GM19463 (cell line): Measurements from ENCODE around the gene TFF1.

Experiments
- ATAC-seq: cut with Tn5 transposase; IDR thresholded peaks from one replicate; pipeline ENCODE4 v1.9.1; 2021; ENCODE audit warnings: mild to moderate bottlenecking, moderate library complexity; ENCODE audit not compliant: unreplicated experiment

TFF1 gene

DNA sequence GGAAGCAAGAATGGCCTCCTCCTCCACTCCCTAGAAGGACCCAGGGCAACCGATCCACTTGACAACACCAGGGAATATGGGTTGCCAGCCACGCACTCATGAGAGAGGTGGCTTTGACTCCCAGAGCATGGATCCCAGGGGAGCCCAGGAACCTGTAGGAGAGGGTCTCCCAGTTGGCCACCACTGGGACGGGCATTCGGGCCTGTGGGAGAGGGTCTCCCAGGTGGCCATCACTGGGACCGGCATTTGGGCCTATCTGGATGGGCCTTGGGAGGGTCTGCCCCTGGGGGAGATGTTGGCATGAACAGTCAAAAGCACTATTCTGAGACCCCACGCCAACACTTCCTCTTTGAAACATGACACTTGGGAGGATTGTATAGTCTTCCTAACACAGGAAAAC lies 565 bp downstream of the TFF1 start:
- no peak for ATAC-seq

- ATAC-seq = no peak
Observed at GRCh38 chr21:42364304-42364865, 1.9 kb downstream of the TFF1 start.

DNA sequence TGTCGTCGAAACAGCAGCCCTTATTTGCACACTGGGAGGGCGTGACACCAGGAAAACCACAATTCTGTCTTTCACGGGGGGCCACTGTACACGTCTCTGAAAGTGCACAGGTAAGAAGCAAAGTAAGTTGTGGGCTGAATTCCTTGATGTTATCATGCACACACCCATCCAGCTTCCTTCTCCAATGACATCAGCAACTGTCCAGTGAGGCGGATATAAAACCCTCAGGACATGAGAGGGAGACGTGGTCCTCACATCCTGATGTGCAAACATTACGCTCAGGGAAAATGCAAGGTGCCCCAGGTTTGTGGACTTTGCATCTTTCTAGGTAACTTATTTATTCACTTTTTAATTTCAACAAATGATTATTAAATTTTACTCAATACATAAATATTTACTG lies 3.0 kb downstream of the TFF1 start:
- ATAC-seq = no peak

GRCh38 chr21:42362700-42363099 lies 3.6 kb downstream of the TFF1 start:
- ATAC-seq = no peak

DNA sequence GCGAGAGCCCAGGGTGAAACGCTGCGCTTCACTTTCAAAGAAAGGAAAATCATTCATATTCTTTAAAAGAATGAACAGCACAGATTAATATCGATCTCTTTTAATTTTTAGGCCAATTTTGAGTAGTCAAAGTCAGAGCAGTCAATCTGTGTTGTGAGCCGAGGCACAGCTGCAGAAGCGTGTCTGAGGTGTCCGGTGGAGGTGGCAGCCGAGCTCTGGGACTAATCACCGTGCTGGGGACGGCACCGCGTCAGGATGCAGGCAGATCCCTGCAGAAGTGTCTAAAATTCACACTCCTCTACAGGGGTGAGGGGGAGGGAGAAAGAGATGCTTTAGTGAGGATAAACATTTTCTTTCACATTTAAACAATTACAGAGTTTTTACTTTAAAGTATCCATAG lies 4.1 kb downstream of the TFF1 start:
- no peak for ATAC-seq

DNA sequence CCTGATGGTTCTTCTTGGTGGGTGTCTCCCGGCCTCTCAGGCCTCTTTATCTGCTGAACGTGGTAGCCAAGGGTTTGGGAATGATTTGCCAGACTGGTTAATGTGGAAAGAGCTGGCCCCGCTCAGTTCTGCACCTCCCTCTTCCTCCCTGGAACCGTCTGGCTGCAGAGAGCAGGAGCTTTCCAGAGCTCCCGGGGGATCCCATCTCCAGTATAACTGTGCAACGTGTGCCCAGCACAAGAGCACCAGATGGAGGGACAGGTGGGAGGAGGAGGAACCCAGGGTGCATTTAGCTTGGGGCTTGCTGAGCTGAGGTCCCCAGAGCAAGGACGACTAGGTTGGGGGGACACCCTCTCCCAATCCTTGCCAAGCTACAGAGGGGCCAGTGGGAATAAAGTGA lies 5.0 kb downstream of the TFF1 start:
- no peak for ATAC-seq

GRCh38 chr21:42360317-42360716 lies 6.0 kb downstream of the TFF1 start:
- no peak for ATAC-seq

GRCh38 chr21:42358937-42359336 lies 7.4 kb downstream of the TFF1 start:
- ATAC-seq = no peak

DNA sequence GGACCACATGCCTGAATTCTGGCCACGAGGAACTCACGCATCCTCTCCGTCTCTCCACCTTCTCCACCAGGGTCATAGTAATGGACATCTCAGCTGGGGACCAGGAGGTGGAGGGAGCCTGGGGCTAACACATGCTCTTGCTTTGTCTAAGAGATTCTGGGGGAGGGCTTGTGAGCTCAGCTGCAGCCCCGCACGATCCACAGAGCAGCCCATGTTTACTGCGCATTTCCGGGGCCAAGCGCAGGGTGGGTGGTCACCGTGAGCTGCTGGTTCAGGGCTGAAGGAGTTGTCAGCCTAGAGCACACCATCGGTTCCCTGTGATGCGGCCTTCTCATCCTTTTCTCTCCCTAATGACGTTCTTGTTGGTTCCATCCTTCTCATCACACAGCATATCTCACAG lies 8.1 kb downstream of the TFF1 start:
- ATAC-seq = no peak

DNA sequence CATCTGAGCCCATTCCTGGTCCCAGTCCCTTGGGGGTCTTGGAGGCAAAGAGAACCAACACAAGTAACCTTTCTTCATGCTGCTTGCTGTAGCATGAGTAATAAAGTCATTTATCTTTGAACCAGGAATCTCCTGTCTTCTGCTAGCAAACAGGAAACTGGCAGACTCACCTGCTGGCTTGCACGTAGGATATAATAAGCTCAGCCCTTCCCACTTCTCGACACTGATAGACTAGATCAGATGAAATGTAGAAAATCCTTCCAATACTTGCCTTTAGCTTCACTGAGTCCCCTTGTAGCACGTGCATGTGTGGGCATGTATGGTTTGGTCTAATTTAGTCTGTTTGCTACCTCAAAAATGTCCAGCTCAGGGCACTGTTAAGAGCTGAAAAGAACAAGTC lies 9.0 kb downstream of the TFF1 start:
- no peak for ATAC-seq

GRCh38 chr21:42356650-42357049 lies 9.7 kb downstream of the TFF1 start:
- ATAC-seq = no peak

- no peak for ATAC-seq
Observed at GRCh38 chr21:42356046-42356445, 10.3 kb downstream of the TFF1 start.

GRCh38 chr21:42353623-42354022 lies 12.7 kb downstream of the TFF1 start:
- no peak for ATAC-seq

DNA sequence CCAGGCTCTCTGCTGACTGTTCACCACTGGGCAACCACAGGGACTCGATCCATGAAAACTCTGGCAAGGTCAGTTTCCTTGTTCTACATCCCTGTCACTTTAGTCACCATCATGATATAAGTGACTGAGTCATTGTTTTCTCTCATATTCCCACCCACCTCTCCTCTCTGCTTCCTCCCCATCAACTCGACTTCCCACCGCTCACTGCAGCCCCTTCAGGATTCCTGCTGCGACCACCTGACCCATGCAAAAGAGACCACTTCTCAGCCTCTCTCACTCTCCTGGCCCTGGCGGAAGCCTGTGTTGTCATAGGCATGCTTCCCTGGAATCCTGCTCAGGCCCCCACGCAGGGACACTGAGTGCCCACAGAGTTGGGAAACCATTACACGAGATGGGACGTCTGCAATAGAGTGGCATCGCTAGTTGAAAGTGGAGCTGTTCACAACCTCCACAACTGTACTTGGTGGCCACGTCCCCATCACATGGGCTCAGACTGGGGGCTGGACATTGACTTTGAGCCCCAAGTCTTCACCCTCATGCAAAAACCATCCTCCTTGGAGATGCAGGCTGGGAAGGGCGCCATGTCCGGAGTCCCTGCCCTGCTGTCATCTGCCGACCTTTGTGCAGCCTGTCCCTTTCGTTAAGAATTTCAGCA lies 13.8 kb downstream of the TFF1 start:
- no peak for ATAC-seq

GRCh38 chr21:42351626-42352440 lies 14.5 kb downstream of the TFF1 start:
- no peak for ATAC-seq

DNA sequence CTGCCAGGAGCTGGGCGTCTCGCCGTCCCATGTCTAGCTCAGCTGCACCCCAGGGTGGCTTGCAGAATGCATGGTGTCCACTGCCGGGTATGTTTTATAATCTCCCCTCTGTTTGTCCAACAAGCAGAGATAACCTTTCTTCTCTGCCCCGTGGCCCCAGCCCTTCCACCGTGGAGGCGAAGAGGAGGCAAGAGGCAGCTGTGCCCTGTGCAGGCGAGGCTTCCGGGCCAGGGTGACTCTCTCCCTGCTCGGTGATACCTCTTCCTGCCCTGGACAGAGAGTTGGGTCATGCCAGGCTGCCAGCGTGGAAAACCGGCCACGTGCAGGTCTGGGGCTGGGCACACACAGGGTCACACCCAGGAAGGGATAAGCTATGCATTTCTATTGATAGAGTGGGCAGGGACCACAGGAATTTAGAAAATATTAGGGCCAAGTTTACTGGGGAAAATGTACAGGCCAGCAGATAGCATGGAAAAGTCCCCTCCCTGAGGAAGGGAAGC lies 15.4 kb downstream of the TFF1 start, which contains the start of gene TFF2:
Gene TFF2 (minus strand): TSS at position 68 of the 500 bp plus-strand sequence. CDS start 37 bp downstream, at position 31.
- ATAC-seq = no peak

GRCh38 chr21:42350318-42350910 lies 15.9 kb downstream of the TFF1 start:
- ATAC-seq = no peak

DNA sequence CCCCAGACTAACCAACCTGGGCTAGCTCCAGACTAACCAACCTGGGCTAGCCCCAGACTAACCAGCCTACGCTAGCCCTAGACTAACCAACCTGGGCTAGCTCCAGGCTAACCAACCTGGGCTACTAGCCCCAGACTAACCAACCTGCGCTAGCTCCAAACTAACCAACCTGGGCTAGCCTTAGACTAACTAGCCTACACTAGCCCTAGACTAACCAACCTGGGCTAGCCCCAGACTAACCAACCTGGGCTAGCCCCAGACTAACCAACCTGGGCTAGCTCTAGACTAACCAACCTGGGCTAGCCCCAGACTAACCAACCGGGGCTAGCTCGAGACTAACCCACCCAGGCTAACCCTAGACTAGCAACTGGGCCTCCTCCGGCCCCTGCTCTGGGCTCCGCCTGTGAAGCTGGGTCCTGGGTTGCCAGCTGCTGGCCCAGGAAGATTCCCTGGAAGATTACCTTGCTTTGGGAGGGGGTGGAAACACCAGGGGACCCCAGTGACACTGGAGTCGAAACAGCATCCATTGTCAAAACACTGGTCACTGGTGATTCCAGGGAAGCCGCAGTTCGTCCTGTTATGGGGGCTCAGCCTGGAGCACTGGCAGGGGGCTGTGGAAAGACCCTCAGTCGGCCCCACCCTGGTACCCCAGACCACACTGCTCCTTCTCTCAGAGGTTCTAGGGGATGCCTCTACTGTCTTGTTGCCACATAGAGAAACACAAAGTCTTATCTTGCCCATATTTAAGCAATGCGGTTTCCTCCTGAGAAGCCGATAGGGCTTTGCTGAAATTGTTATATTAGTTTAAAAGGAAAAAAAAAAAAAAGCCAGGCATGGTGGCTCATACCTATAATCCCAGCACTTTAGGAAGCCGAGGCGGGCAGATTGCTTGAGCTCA lies 16.7 kb downstream of the TFF1 start:
- ATAC-seq = no peak

DNA sequence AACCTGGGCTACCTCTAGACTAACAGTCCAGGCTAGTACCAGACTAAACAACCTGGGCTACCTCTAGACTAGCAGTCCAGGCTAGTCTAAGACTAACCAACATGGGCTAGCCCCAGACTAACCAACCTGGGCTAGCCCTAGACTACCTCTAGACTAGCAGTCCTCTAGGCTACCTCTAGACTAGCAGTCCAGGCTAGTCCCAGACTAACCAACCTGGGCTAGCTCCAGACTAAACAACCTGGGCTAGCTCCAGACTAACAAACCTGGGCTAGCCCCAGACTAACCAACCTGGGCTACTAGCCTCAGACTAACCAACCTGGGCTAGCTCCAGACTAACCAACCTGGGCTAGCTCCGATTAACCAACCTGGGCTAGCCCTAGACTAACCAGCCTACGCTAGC lies 17.6 kb downstream of the TFF1 start:
- ATAC-seq = no peak

- no peak for ATAC-seq
Observed at GRCh38 chr21:42347601-42348327, 18.6 kb downstream of the TFF1 start.
